ENCODE measurements around the gene DUSP19.

The DUSP19 gene

GRCh38 chr2:183126635-183127034, 48.1 kb downstream of the DUSP19 start:
- no peak overlapping the region for H3K4me3 ChIP-seq (ENCODE audit: low read length in 2 of 2)
- no peak overlapping the region for H3K9ac ChIP-seq (ENCODE audit: low read depth, low read length, poor library complexity)
- no CpG with 5 or more reads among the region's 2 CpGs for WGBS, 2 donors (ENCODE audit: extremely low coverage in 2 of 2, insufficient read length in 2 of 2, insufficient replicate concordance in 1 of 2)
- H2BK15ac ChIP-seq (ENCODE audit: low read length) = no peak overlapping the region
- H3K4ac ChIP-seq (ENCODE audit: low read length) = no peak overlapping the region
- H2BK5ac ChIP-seq (ENCODE audit: low read length) = no peak overlapping the region
- peaks cover 3 to 5% of the 10 kb centered on the region in 2 donors for H3K4me1 ChIP-seq (ENCODE audit: control insufficient read depth in 2 of 2, insufficient read depth in 1 of 2, low read depth in 1 of 2, low read length in 2 of 2)
- no peak overlapping the region for H3K14ac ChIP-seq (ENCODE audit: low read length)
- no peaks in the 10 kb centered on the region for H3K9me3 ChIP-seq (replicated peaks in 1 of 2; ENCODE audit: control insufficient read depth in 2 of 2, insufficient read depth in 1 of 2, low read depth in 1 of 2, low read length in 2 of 2)
- H3K27me3 ChIP-seq (ENCODE audit: control insufficient read depth in 3 of 3, insufficient read depth in 3 of 3, low read depth in 1 of 3, low read length in 3 of 3) = no peaks in the 10 kb centered on the region
- no peak overlapping the region for H2AFZ ChIP-seq (ENCODE audit: low read length)
- DNase-seq (ENCODE audit: low spot score) = no peak
- H3K18ac ChIP-seq (ENCODE audit: low read length) = no peak overlapping the region
- no peak overlapping the region for H2AK5ac ChIP-seq (ENCODE audit: low read depth, low read length)
- no peak overlapping the region for H3K4me2 ChIP-seq (ENCODE audit: insufficient read depth, low read length, poor library complexity, severe bottlenecking)
- H4K8ac ChIP-seq (ENCODE audit: low read depth, low read length) = no peak overlapping the region
- H4K91ac ChIP-seq (ENCODE audit: low read depth, low read length, poor library complexity) = no peak overlapping the region
- peaks cover 0 to 36% of the 10 kb centered on the region in 2 donors for H3K36me3 ChIP-seq (replicated peaks in 1 of 2; ENCODE audit: control insufficient read depth in 2 of 2, insufficient read depth in 2 of 2, low read length in 2 of 2)
- no peak overlapping the region for H2BK12ac ChIP-seq (ENCODE audit: low read length)
- H3K79me1 ChIP-seq (ENCODE audit: low read depth, low read length) = peaks cover 9% of the 10 kb centered on the region
- no peak overlapping the region for H3K23ac ChIP-seq (ENCODE audit: low read depth, low read length, poor library complexity)
- no peak overlapping the region for H3K27ac ChIP-seq (replicated peaks; ENCODE audit: low read length)
- no peak overlapping the region for H2BK120ac ChIP-seq (ENCODE audit: low read depth, low read length)

GRCh38 chr2:183134016-183134415, 55.5 kb downstream of the DUSP19 start:
- peaks cover 5 to 94% of the 10 kb centered on the region in 2 donors for H3K36me3 ChIP-seq (replicated peaks in 1 of 2; ENCODE audit: control insufficient read depth in 2 of 2, insufficient read depth in 2 of 2, low read length in 2 of 2)
- H3K27me3 ChIP-seq (ENCODE audit: control insufficient read depth in 3 of 3, insufficient read depth in 3 of 3, low read depth in 1 of 3, low read length in 3 of 3) = no peaks in the 10 kb centered on the region
- no peak for DNase-seq (ENCODE audit: low spot score)
- no peaks in the 10 kb centered on the region for H3K79me1 ChIP-seq (ENCODE audit: low read depth, low read length)
- H2BK15ac ChIP-seq (ENCODE audit: low read length) = no peak overlapping the region
- no peak overlapping the region for H2BK5ac ChIP-seq (ENCODE audit: low read length)
- H2BK12ac ChIP-seq (ENCODE audit: low read length) = no peak overlapping the region
- no peak overlapping the region for H2AFZ ChIP-seq (ENCODE audit: low read length)
- no peak overlapping the region for H3K4me2 ChIP-seq (ENCODE audit: insufficient read depth, low read length, poor library complexity, severe bottlenecking)
- H3K4me1 ChIP-seq (ENCODE audit: control insufficient read depth in 2 of 2, insufficient read depth in 1 of 2, low read depth in 1 of 2, low read length in 2 of 2) = no peaks in the 10 kb centered on the region
- no peak overlapping the region for H4K91ac ChIP-seq (ENCODE audit: low read depth, low read length, poor library complexity)
- H2AK5ac ChIP-seq (ENCODE audit: low read depth, low read length) = no peak overlapping the region
- H3K23ac ChIP-seq (ENCODE audit: low read depth, low read length, poor library complexity) = no peak overlapping the region
- no peak overlapping the region for H3K18ac ChIP-seq (ENCODE audit: low read length)
- no peak overlapping the region for H4K8ac ChIP-seq (ENCODE audit: low read depth, low read length)
- no CpG with 5 or more reads among the region's 2 CpGs for WGBS, 2 donors (ENCODE audit: extremely low coverage in 2 of 2, insufficient read length in 2 of 2, insufficient replicate concordance in 1 of 2)
- H3K4ac ChIP-seq (ENCODE audit: low read length) = no peak overlapping the region
- no peak overlapping the region for H3K9ac ChIP-seq (ENCODE audit: low read depth, low read length, poor library complexity)
- no peak overlapping the region for H3K14ac ChIP-seq (ENCODE audit: low read length)
- no peak overlapping the region for H3K27ac ChIP-seq (replicated peaks; ENCODE audit: low read length)
- no peak overlapping the region for H2BK120ac ChIP-seq (ENCODE audit: low read depth, low read length)
- H3K4me3 ChIP-seq (ENCODE audit: low read length in 2 of 2) = no peak overlapping the region
- H3K9me3 ChIP-seq (replicated peaks in 1 of 2; ENCODE audit: control insufficient read depth in 2 of 2, insufficient read depth in 1 of 2, low read depth in 1 of 2, low read length in 2 of 2) = no peaks in the 10 kb centered on the region

- DNase-seq (ENCODE audit: low spot score) = no peak
- no peak overlapping the region for H3K18ac ChIP-seq (ENCODE audit: low read length)
- no peak overlapping the region for H3K23ac ChIP-seq (ENCODE audit: low read depth, low read length, poor library complexity)
- H2AFZ ChIP-seq (ENCODE audit: low read length) = no peak overlapping the region
- H3K9ac ChIP-seq (ENCODE audit: low read depth, low read length, poor library complexity) = no peak overlapping the region
- no peak overlapping the region for H3K27ac ChIP-seq (replicated peaks; ENCODE audit: low read length)
- H3K9me3 ChIP-seq (replicated peaks in 1 of 2; ENCODE audit: control insufficient read depth in 2 of 2, insufficient read depth in 1 of 2, low read depth in 1 of 2, low read length in 2 of 2) = peaks cover 1 to 67% of the 10 kb centered on the region in 2 donors
- no peak overlapping the region for H4K8ac ChIP-seq (ENCODE audit: low read depth, low read length)
- WGBS, 2 donors (ENCODE audit: extremely low coverage in 2 of 2, insufficient read length in 2 of 2, insufficient replicate concordance in 1 of 2) = no CpG with 5 or more reads among the region's 1 CpG
- no peak overlapping the region for H4K91ac ChIP-seq (ENCODE audit: low read depth, low read length, poor library complexity)
- H2BK12ac ChIP-seq (ENCODE audit: low read length) = no peak overlapping the region
- H2BK5ac ChIP-seq (ENCODE audit: low read length) = no peak overlapping the region
- H3K4ac ChIP-seq (ENCODE audit: low read length) = no peak overlapping the region
- no peak overlapping the region for H3K4me2 ChIP-seq (ENCODE audit: insufficient read depth, low read length, poor library complexity, severe bottlenecking)
- H3K4me1 ChIP-seq (ENCODE audit: control insufficient read depth in 2 of 2, insufficient read depth in 1 of 2, low read depth in 1 of 2, low read length in 2 of 2) = no peaks in the 10 kb centered on the region
- H2BK120ac ChIP-seq (ENCODE audit: low read depth, low read length) = no peak overlapping the region
- no peak overlapping the region for H3K4me3 ChIP-seq (ENCODE audit: low read length in 2 of 2)
- H3K36me3 ChIP-seq (replicated peaks in 1 of 2; ENCODE audit: control insufficient read depth in 2 of 2, insufficient read depth in 2 of 2, low read length in 2 of 2) = peaks cover 1 to 90% of the 10 kb centered on the region in 2 donors
- no peak overlapping the region for H3K14ac ChIP-seq (ENCODE audit: low read length)
- H2BK15ac ChIP-seq (ENCODE audit: low read length) = no peak overlapping the region
- no peaks in the 10 kb centered on the region for H3K79me1 ChIP-seq (ENCODE audit: low read depth, low read length)
- H2AK5ac ChIP-seq (ENCODE audit: low read depth, low read length) = no peak overlapping the region
- no peaks in the 10 kb centered on the region for H3K27me3 ChIP-seq (ENCODE audit: control insufficient read depth in 3 of 3, insufficient read depth in 3 of 3, low read depth in 1 of 3, low read length in 3 of 3)
These were observed 70.4 kb downstream of the DUSP19 start for GRCh38 chr2:183148955-183149354.

GRCh38 chr2:183149489-183149888, 70.9 kb downstream of the DUSP19 start:
- no CpG with 5 or more reads among the region's 2 CpGs for WGBS, 2 donors (ENCODE audit: extremely low coverage in 2 of 2, insufficient read length in 2 of 2, insufficient replicate concordance in 1 of 2)
- Histone ChIP-seq H3K14ac (ENCODE audit: low read length) (no peak overlapping the region), H4K91ac (ENCODE audit: low read depth, low read length, poor library complexity) (no peak overlapping the region), H3K9ac (ENCODE audit: low read depth, low read length, poor library complexity) (no peak overlapping the region), H3K4me1 (ENCODE audit: control insufficient read depth in 2 of 2, insufficient read depth in 1 of 2, low read depth in 1 of 2, low read length in 2 of 2) (no peaks in the 10 kb centered on the region), H3K36me3 (replicated peaks in 1 of 2; ENCODE audit: control insufficient read depth in 2 of 2, insufficient read depth in 2 of 2, low read length in 2 of 2) (peaks cover 0 to 88% of the 10 kb centered on the region in 2 donors), H3K4me3 (ENCODE audit: low read length in 2 of 2) (no peak overlapping the region), H3K4me2 (ENCODE audit: insufficient read depth, low read length, poor library complexity, severe bottlenecking) (no peak overlapping the region), H3K18ac (ENCODE audit: low read length) (no peak overlapping the region), H3K4ac (ENCODE audit: low read length) (no peak overlapping the region), H3K9me3 (replicated peaks in 1 of 2; ENCODE audit: control insufficient read depth in 2 of 2, insufficient read depth in 1 of 2, low read depth in 1 of 2, low read length in 2 of 2) (peaks cover 0 to 64% of the 10 kb centered on the region in 2 donors), H3K79me1 (ENCODE audit: low read depth, low read length) (no peaks in the 10 kb centered on the region), H2AFZ (ENCODE audit: low read length) (no peak overlapping the region), H2BK120ac (ENCODE audit: low read depth, low read length) (no peak overlapping the region), H3K27ac (replicated peaks; ENCODE audit: low read length) (no peak overlapping the region), H2BK5ac (ENCODE audit: low read length) (no peak overlapping the region), H2AK5ac (ENCODE audit: low read depth, low read length) (no peak overlapping the region), H3K27me3 (ENCODE audit: control insufficient read depth in 3 of 3, insufficient read depth in 3 of 3, low read depth in 1 of 3, low read length in 3 of 3) (no peaks in the 10 kb centered on the region), H4K8ac (ENCODE audit: low read depth, low read length) (no peak overlapping the region), H3K23ac (ENCODE audit: low read depth, low read length, poor library complexity) (no peak overlapping the region), H2BK15ac (ENCODE audit: low read length) (no peak overlapping the region), H2BK12ac (ENCODE audit: low read length) (no peak overlapping the region)
- no peak for DNase-seq (ENCODE audit: low spot score)

Data from neuronal stem cell (in vitro differentiated cells).